SK-N-SH (cell line): ENCODE data around the gene LCE1E.

Experiments
- CTCF ChIP-seq: fragments of 200-600 bp; sonication (generic); IDR thresholded peaks from 2 replicates; pipeline ENCODE4 v1.6.1; 2017; ENCODE audit warnings: antibody characterized with exemption, mild to moderate bottlenecking, moderate library complexity
- ELF1 ChIP-seq: IDR thresholded peaks from 2 replicates; pipeline ENCODE4 v1.4.0; 2012
- EP300 ChIP-seq, 2 experiments: IDR thresholded peaks; 2 replicates each; pipeline versions ENCODE4 v1.4.0 to v1.6.1; 2012; ENCODE audit warnings: borderline replicate concordance in 1 of 2, low read depth in 1 of 2, low read length in 1 of 2
- JUND ChIP-seq: IDR thresholded peaks from 2 replicates; pipeline ENCODE4 v1.4.0; 2012
- MAX ChIP-seq: IDR thresholded peaks from 2 replicates; pipeline ENCODE4 v1.4.0; 2012; ENCODE audit warnings: low read depth
- NFIC ChIP-seq: IDR thresholded peaks from 2 replicates; pipeline ENCODE4 v1.4.0; 2012; ENCODE audit warnings: borderline replicate concordance
- RAD21 ChIP-seq: IDR thresholded peaks from 2 replicates; pipeline ENCODE4 v1.6.1; 2012; ENCODE audit warnings: mild to moderate bottlenecking, low read length
- REST ChIP-seq: IDR thresholded peaks from 2 replicates; pipeline ENCODE4 v1.6.1; 2012; ENCODE audit warnings: mild to moderate bottlenecking, low read depth, low read length, moderate library complexity
- SMC3 ChIP-seq: IDR thresholded peaks from 2 replicates; pipeline ENCODE4 v1.6.1; 2012; ENCODE audit warnings: low read depth, low read length, improper control_type of control experiment
- TAF1 ChIP-seq: IDR thresholded peaks from 2 replicates; pipeline ENCODE4 v1.6.1; 2012; ENCODE audit warnings: low read depth, mild to moderate bottlenecking, low read length, moderate library complexity, borderline replicate concordance
- USF2 ChIP-seq: fragments of 150-350 bp; IDR thresholded peaks from 2 replicates; pipeline ENCODE4 v1.6.1; 2017; ENCODE audit warnings: antibody characterized with exemption, low read length, low read depth, borderline replicate concordance

GRCh38 chr1:152836870-152837269 lies 50.8 kb downstream of the LCE1E start:
- no peak for TF ChIP-seq CTCF
- TF ChIP-seq SMC3 = no peak
- TF ChIP-seq ELF1 = no peak
- no peak for TF ChIP-seq TAF1
- TF ChIP-seq USF2 = no peak
- no peak for TF ChIP-seq RAD21
- TF ChIP-seq REST = no peak
- TF ChIP-seq JUND = no peak
- TF ChIP-seq MAX = no peak
- TF ChIP-seq EP300 (IDR thresholded peaks at IDR 0.05; ENCODE audit: borderline replicate concordance in 1 of 2, low read depth in 1 of 2, low read length in 1 of 2) = no peak
- TF ChIP-seq NFIC = no peak
